Endodermal cell (in vitro differentiated cells): Measurements from ENCODE around the gene RNF212B. TPM values are rescaled to one million over a fixed set of nuclear protein-coding genes. Genes with fewer than 3 reads are reported as not detected.

Source experiments
- DNase-seq: peaks from one replicate; pipeline ENCODE4 v3.0.0-alpha.2; 2017
- H3K27ac ChIP-seq: 2 replicates; pipeline ENCODE4 v1.5.1; 2013; ENCODE audit warnings: mild to moderate bottlenecking, low read depth, low read length, moderate library complexity
- H3K27me3 ChIP-seq: 2 replicates; pipeline ENCODE4 v1.6.1; 2013; ENCODE audit warnings: mild to moderate bottlenecking, low read length, moderate library complexity; ENCODE audit not compliant: insufficient read depth, control insufficient read depth, poor library complexity, severe bottlenecking
- H3K36me3 ChIP-seq: 2 replicates; pipeline ENCODE4 v1.7.0; 2013; ENCODE audit warnings: mild to moderate bottlenecking, low read length, moderate library complexity; ENCODE audit not compliant: control insufficient read depth, insufficient read depth
- H3K4me1 ChIP-seq: one replicate; pipeline ENCODE4 v1.7.0; 2013; ENCODE audit warnings: low read length; ENCODE audit not compliant: control insufficient read depth, insufficient read depth
- H3K4me3 ChIP-seq: 2 replicates; pipeline ENCODE4 v1.5.1; 2013; ENCODE audit warnings: mild to moderate bottlenecking, low read length, moderate library complexity
- H3K9ac ChIP-seq: 2 replicates; pipeline ENCODE4 v1.6.1; 2013; ENCODE audit warnings: mild to moderate bottlenecking, low read length, moderate library complexity; ENCODE audit not compliant: poor library complexity, severe bottlenecking; ENCODE audit errors: extremely low read depth
- H3K9me3 ChIP-seq: 2 replicates; pipeline ENCODE4 v1.6.1; 2013; ENCODE audit warnings: mild to moderate bottlenecking, low read length, moderate library complexity; ENCODE audit not compliant: control insufficient read depth
- H3K27ac Mint-ChIP-seq: 2 replicates; pipeline ENCODE4 v1.8.0; 2020; ENCODE audit warnings: mixed read lengths
- H3K27me3 Mint-ChIP-seq: 2 replicates; pipeline ENCODE4 v1.8.0; 2021; ENCODE audit warnings: mild to moderate bottlenecking, mixed read lengths; ENCODE audit not compliant: insufficient read depth
- H3K36me3 Mint-ChIP-seq: 2 replicates; pipeline ENCODE4 v1.8.0; 2020; ENCODE audit warnings: low read depth, mixed read lengths
- H3K4me1 Mint-ChIP-seq: 2 replicates; pipeline ENCODE4 v1.8.0; 2020; ENCODE audit warnings: mixed read lengths
- H3K4me3 Mint-ChIP-seq: 2 replicates; pipeline ENCODE4 v1.8.0; 2020; ENCODE audit warnings: mild to moderate bottlenecking, moderate library complexity, mixed read lengths
- H3K9me3 Mint-ChIP-seq: 2 replicates; pipeline ENCODE4 v1.8.0; 2020; ENCODE audit warnings: mild to moderate bottlenecking, mixed read lengths
- WGBS, 2 experiments: methylation state at CpG; one replicate each; pipeline versions ENCODE4 v1.1.5 to v1.1.7; 2013; ENCODE audit warnings: missing lambda C conversion rate in 2 of 2, mixed read lengths in 1 of 2; ENCODE audit not compliant: insufficient coverage in 1 of 2, insufficient read length in 1 of 2; 5-methylcytosine and 5-hydroxymethylcytosine counted together
- total RNA-seq, 2 donors: library from RNA; stranded (reverse); fragmentation: NEBNext Ultra II Directional in 1 of 2; extraction: Animal tissue kit (Norgen Biotek cat#: 25700) in 1 of 2; gene quantifications; 2 replicates in 1 of 2; 3 replicates in 1 of 2; pipeline ENCODE4 v1.2.1, GENCODE V29; 2021
- TF ChIP-seq, protein P1 (sequence below): fragments of 200-600 bp; sonication (generic); conservative IDR thresholded peaks from 2 replicates; pipeline ENCODE4 v1.5.0; 2021; ENCODE audit warnings: antibody characterized with exemption, mild to moderate bottlenecking

RNF212B gene
- total RNA-seq, 2 donors from 2014 or later = not detected

DNA sequence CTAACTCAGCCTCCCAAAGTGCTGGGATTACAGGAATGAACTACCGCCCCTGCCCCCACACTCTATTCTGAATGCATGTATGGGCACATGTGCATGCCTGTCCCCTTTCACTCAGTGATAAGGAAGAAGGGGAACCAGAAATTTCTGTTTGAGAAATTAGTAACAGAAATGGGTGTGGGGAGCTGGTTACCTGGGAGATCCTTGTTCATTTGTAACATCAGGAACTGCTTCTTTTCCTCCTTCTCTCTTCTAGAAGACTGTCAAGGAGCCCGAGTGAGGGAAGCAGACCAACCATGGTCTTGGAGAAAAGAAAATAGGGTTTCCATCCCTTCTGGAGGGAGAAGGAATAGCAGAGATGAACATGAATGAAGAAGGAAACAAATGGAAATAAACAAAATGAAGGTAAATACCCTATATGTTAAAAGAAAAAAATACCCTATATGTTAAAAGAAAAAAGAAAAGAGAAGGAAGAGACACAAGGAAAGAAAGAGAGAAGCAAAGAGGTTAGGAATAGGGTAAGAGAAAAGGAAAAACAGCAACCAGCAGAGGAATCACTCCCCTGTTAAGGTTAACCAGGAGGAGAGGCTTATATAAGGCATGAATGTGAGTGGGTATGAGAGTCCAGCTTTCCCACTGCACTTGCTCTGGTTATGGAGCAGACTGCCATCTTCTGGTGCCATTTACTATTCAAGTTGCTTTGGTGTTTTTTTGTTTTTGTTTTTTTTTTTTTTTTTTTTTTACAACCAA, 61.6 kb downstream of the RNF212B start:
- Histone ChIP-seq H3K4me1 (no peaks in the 10 kb centered on the region), H3K9ac (no peak overlapping the region), H3K27ac (no peak overlapping the region), H3K9me3 (no peaks in the 10 kb centered on the region), H3K27me3 (peaks cover 5% of the 10 kb centered on the region), H3K36me3 (peaks cover 6% of the 10 kb centered on the region), H3K4me3 (no peak overlapping the region)
- H3K27me3 Mint-ChIP-seq = peaks cover 47% of the 10 kb centered on the region
- 90% methylated on average over 2 of the region's 2 CpGs; no CpG with 5 or more reads in 1 of the 2 experiments for WGBS, 2 experiments
- peaks cover 11% of the 10 kb centered on the region for H3K4me1 Mint-ChIP-seq
- TF ChIP-seq, protein P1, sequence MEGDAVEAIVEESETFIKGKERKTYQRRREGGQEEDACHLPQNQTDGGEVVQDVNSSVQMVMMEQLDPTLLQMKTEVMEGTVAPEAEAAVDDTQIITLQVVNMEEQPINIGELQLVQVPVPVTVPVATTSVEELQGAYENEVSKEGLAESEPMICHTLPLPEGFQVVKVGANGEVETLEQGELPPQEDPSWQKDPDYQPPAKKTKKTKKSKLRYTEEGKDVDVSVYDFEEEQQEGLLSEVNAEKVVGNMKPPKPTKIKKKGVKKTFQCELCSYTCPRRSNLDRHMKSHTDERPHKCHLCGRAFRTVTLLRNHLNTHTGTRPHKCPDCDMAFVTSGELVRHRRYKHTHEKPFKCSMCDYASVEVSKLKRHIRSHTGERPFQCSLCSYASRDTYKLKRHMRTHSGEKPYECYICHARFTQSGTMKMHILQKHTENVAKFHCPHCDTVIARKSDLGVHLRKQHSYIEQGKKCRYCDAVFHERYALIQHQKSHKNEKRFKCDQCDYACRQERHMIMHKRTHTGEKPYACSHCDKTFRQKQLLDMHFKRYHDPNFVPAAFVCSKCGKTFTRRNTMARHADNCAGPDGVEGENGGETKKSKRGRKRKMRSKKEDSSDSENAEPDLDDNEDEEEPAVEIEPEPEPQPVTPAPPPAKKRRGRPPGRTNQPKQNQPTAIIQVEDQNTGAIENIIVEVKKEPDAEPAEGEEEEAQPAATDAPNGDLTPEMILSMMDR = peak; percentile 35
- no peak overlapping the region for H3K27ac Mint-ChIP-seq
- peaks cover 3% of the 10 kb centered on the region for H3K36me3 Mint-ChIP-seq
- no peak for DNase-seq
- H3K9me3 Mint-ChIP-seq = no peaks in the 10 kb centered on the region
- no peak overlapping the region for H3K4me3 Mint-ChIP-seq

DNA sequence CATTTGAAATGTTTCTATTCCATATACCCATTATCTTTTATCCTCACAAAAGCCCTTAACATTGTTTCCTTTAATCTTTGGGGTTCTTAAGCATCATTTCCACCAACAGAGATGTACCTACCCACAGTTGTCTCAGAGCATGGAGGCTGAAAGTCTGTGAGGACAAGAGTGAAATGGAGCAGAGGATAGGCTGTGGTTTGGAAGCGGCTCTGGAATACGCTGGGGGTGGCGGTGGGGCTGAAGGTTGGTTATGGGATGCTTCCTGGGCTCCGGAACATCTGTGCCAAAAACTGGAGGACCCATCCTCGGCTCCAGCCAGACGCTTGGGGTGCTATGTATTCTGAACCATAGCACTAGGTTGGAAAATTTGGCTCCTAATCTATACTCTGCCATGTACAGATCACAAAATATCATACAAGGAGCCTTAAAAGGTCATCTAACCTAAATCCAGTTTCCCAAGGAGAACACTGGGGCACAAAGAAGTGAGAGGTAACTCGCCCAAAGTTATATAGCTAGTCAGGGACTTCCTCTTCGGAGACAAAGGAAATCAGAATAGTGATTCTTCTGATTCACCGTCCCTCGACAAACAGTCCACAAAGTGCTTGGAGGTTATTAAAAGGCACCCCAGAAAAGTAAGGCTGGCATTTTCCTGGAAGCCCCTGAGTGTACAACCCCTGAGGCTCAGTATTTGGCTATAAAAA, 62.4 kb downstream of the RNF212B start:
- TF ChIP-seq, protein P1 = no peak
- Histone ChIP-seq H3K9me3 (no peaks in the 10 kb centered on the region), H3K36me3 (peaks cover 6% of the 10 kb centered on the region), H3K4me1 (no peaks in the 10 kb centered on the region), H3K27ac (no peak overlapping the region), H3K27me3 (peaks cover 5% of the 10 kb centered on the region), H3K9ac (peak overlapping the region; percentile 28), H3K4me3 (peak overlapping the region; percentile 87)
- WGBS, 2 experiments = 89 to 90% methylated on average over 4 to 10 of the region's 10 CpGs
- peaks cover 9% of the 10 kb centered on the region for H3K4me1 Mint-ChIP-seq
- H3K9me3 Mint-ChIP-seq = no peaks in the 10 kb centered on the region
- H3K4me3 Mint-ChIP-seq = peak overlapping the region; percentile 74
- peaks cover 3% of the 10 kb centered on the region for H3K36me3 Mint-ChIP-seq
- H3K27ac Mint-ChIP-seq = no peak overlapping the region
- peaks cover 46% of the 10 kb centered on the region for H3K27me3 Mint-ChIP-seq
- DNase-seq = no peak

DNA sequence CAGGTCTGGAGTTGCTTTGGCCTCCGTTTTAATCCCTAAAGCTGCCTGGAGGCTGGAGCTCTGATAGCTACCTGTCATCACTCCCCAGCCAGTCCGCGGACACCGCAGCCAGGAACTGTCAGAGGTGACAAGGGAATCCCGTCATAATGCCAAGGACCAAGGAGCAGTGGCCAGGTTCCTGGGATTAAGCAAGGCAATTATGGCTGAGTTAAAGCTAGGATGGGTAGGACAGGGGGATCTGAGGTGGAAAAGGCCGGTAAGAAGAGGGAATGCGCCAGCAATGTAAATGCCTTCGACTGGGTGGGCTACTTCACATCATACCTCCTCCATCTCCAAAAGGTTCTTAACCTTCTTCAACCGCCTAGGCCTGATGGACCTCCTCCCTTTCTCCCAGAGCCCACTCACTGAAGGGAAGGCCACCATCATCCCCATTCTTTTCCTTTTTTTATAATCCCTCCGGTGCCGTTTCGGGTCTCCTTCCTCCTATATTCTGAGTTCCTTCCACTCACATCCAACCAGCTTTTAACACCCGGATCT, 63.0 kb downstream of the RNF212B start:
- Histone ChIP-seq H3K4me3 (peak overlapping the region; percentile 87), H3K27ac (peak overlapping the region; percentile 50), H3K4me1 (no peaks in the 10 kb centered on the region), H3K9ac (peak overlapping the region; percentile 28), H3K9me3 (no peaks in the 10 kb centered on the region), H3K27me3 (peaks cover 5% of the 10 kb centered on the region), H3K36me3 (peaks cover 6% of the 10 kb centered on the region)
- Mint-ChIP-seq H3K9me3 (no peaks in the 10 kb centered on the region), H3K36me3 (peaks cover 3% of the 10 kb centered on the region), H3K27me3 (peaks cover 41% of the 10 kb centered on the region), H3K4me1 (peaks cover 8% of the 10 kb centered on the region), H3K27ac (peak overlapping the region; percentile 83), H3K4me3 (peak overlapping the region; percentile 74)
- TF ChIP-seq, protein P1 = no peak
- DNase-seq = peak; percentile 70
- WGBS, 2 experiments = 12 to 24% methylated on average over 7 to 13 of the region's 13 CpGs
